Measurements from ENCODE around the gene CLPTM1L. TPM values are rescaled to one million over a fixed set of nuclear protein-coding genes. Genes with fewer than 3 reads are reported as not detected.

The CLPTM1L gene
- total and polyA plus RNA-seq, 9 of the 15 experiments (the other 6 are each of a cell fraction or from before 2014, with no cell fraction given), result 3.5 to 217 (median 177) TPM

GRCh38 chr5:1315709-1316587, 29.0 kb downstream of the CLPTM1L start (continued):
- TF ChIP-seq HMGN3 (IDR thresholded peaks at IDR 0.05; ENCODE audit: borderline replicate concordance, extremely low read depth, insufficient read length, low read depth, low read length) (no peak), SRSF1 (IDR thresholded peaks at IDR 0.05; ENCODE audit: low read depth, low read length) (no peak), CBFA2T2 (conservative IDR thresholded peaks at IDR 0.05) (0 out of 2 replicates have a peak, but pooled peaks have one; percentile 15), RCOR1 (IDR thresholded peaks at IDR 0.05; ENCODE audit: borderline replicate concordance in 1 of 2, low read depth in 2 of 2, low read length in 2 of 2) (0 out of 4 replicates have a peak, but pooled peaks of 1 of the 2 experiments have one; percentile 19), DPF2 (IDR thresholded peaks at IDR 0.05) (0 out of 2 replicates have a peak, but pooled peaks have one; percentile 11), ZNF140 (CRISPR knock-in tag; IDR thresholded peaks at IDR 0.05) (no peak), KAT2B (IDR thresholded peaks at IDR 0.05; ENCODE audit: low read depth, low read length) (no peak), RNF219 (CRISPR knock-in tag; IDR thresholded peaks at IDR 0.05) (no peak), GTF2F1 (IDR thresholded peaks at IDR 0.05; ENCODE audit: low read depth, low read length) (no peak), STAT6 (CRISPR knock-in tag; IDR thresholded peaks at IDR 0.05) (no peak), TEAD2 (tag; IDR thresholded peaks at IDR 0.05) (no peak), KDM2B (CRISPR knock-in tag; IDR thresholded peaks at IDR 0.05) (no peak), THRA (IDR thresholded peaks at IDR 0.05) (no peak), ZNF780A (CRISPR knock-in tag; IDR thresholded peaks at IDR 0.05) (no peak), SIRT6 (IDR thresholded peaks at IDR 0.05; ENCODE audit: low read depth, low read length) (no peak), POLR2AphosphoS2 (IDR thresholded peaks at IDR 0.05; ENCODE audit: low read length) (no peak), CTBP1 (IDR thresholded peaks at IDR 0.05; ENCODE audit: borderline replicate concordance) (0 out of 2 replicates have a peak, but pooled peaks have one; percentile 25), HLTF (IDR thresholded peaks at IDR 0.05) (no peak)

All from K562 (cell line).